22Rv1 (cell line): ENCODE data around the gene GLP1R.

ENCODE experiments used
- H3K27ac ChIP-seq: fragments of 450-650 bp; 2 replicates; pipeline ENCODE4 v1.5.1; 2017
- ZFX ChIP-seq: fragments of 450-650 bp; IDR thresholded peaks from 2 replicates; pipeline ENCODE4 v1.6.1; 2017; ENCODE audit warnings: antibody characterized with exemption, borderline replicate concordance
- TF ChIP-seq, protein P1 (sequence below): fragments of 450-650 bp; IDR thresholded peaks from 2 replicates; pipeline ENCODE4 v1.5.1; 2017; ENCODE audit warnings: mild to moderate bottlenecking

GLP1R gene

DNA sequence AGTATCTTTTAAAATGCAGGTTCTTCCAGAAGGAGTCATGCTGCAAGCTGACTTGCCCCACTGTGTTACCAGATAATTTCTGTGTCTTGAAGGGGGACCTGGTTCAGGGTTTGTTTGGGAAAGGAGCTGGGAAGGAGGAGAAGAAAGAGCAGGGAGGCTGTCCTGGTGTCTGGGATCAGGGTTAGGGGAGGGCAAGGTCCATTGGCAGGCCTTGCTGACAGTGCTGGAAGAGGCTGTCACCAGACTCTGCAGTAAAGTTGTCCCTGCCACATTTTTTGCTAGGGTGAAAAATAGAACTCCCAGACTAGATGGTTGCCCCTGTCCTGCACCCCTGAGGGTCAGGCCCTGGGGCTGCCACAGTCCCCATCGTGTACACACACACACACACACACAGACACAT, 14.9 kb downstream of the GLP1R start:
- H3K27ac ChIP-seq = no peak overlapping the region
- TF ChIP-seq ZFX = no peak
- TF ChIP-seq, protein P1, sequence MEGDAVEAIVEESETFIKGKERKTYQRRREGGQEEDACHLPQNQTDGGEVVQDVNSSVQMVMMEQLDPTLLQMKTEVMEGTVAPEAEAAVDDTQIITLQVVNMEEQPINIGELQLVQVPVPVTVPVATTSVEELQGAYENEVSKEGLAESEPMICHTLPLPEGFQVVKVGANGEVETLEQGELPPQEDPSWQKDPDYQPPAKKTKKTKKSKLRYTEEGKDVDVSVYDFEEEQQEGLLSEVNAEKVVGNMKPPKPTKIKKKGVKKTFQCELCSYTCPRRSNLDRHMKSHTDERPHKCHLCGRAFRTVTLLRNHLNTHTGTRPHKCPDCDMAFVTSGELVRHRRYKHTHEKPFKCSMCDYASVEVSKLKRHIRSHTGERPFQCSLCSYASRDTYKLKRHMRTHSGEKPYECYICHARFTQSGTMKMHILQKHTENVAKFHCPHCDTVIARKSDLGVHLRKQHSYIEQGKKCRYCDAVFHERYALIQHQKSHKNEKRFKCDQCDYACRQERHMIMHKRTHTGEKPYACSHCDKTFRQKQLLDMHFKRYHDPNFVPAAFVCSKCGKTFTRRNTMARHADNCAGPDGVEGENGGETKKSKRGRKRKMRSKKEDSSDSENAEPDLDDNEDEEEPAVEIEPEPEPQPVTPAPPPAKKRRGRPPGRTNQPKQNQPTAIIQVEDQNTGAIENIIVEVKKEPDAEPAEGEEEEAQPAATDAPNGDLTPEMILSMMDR = no peak

DNA sequence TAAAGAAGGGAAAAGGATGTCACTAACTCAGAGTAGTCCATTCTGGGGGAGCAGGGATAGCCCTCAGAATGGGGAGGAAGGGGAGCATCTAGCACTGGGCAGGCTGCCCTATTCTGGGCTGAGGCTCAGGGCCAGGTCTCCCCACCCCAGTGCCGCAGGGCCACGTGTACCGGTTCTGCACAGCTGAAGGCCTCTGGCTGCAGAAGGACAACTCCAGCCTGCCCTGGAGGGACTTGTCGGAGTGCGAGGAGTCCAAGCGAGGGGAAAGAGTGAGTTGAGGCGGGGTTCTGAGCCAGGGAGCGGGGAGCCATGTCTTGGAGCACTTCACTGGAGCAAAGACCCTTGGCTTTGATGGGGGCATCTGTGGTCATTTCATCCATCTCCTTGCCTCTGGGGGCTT, 17.0 kb downstream of the GLP1R start:
- H3K27ac ChIP-seq = no peak overlapping the region
- TF ChIP-seq ZFX = no peak
- TF ChIP-seq, protein P1 = no peak

DNA sequence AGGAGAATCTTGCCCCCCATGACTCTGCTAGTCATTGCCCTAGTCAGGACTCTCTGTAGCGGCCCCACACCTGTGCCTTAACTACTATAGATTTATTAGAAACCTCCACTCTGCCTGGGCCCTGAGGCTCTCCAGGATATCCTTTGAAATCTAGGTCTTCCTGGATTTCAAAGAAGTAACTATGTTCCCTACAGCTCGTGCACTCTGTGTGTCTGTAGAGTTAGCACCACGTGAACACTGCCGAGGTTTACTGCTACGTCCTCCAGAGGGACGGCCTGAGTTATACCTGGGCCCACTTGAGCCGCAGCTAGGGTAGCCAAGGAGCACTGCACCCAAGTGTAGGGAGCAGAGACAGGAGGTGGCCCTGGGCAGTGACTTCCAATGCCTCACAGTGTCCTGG, 19.8 kb downstream of the GLP1R start:
- no peak overlapping the region for H3K27ac ChIP-seq

DNA sequence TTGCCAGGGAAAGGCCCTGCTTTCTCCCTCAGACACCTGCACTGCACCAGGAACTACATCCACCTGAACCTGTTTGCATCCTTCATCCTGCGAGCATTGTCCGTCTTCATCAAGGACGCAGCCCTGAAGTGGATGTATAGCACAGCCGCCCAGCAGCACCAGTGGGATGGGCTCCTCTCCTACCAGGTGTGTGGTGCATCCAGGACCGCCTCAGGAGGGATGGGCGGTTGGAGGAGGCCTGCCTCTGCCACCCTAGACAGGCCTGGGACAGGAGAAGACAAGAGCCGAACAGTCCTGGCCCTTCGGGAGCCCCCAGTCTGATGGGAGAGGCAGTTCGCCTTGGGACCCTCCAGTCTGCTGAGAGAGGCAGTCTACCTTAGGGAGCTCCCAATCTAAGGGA, 24.2 kb downstream of the GLP1R start:
- H3K27ac ChIP-seq = no peak overlapping the region
- no peak for TF ChIP-seq ZFX
- TF ChIP-seq, protein P1 = no peak

More for the DNA sequence above, 19.8 kb downstream of the GLP1R start:
- TF ChIP-seq, protein P1 = no peak

DNA sequence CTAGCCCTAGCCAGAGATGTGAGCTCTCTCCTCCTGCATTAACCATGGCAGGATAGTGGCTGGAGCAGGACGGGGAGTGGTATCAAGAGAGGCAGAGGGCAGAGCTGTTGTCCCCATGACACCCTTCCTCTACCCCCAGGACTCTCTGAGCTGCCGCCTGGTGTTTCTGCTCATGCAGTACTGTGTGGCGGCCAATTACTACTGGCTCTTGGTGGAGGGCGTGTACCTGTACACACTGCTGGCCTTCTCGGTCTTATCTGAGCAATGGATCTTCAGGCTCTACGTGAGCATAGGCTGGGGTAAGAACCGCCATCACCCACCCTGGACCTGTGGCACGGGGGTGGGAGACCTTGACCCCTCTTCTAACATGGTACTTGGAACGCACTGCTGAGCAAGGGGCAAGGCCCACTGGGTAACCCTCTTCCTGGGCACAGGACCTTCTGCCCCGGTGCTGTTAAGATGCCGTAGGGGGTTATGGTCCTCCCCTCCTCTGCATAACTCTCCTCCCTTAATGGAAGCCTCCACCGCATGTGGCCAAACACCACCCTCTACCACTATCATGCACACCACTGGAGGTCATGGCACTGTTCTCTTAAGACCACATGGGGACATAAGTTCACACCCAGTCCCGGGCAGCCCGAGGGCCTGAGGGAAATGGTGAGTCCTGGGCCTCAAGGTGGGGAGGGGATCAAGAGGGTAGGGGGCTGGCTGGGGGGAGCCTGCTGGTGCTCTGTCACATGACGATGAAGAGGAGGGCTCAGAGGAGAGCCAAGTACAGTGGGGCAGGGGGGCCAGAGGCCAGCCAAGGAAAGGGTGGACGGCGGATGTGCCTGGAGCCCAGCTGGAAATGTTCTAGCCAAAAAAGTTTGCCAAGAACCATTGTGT, 25.1 kb downstream of the GLP1R start:
- H3K27ac ChIP-seq = no peak overlapping the region
- TF ChIP-seq, protein P1 = no peak
- TF ChIP-seq ZFX = no peak

DNA sequence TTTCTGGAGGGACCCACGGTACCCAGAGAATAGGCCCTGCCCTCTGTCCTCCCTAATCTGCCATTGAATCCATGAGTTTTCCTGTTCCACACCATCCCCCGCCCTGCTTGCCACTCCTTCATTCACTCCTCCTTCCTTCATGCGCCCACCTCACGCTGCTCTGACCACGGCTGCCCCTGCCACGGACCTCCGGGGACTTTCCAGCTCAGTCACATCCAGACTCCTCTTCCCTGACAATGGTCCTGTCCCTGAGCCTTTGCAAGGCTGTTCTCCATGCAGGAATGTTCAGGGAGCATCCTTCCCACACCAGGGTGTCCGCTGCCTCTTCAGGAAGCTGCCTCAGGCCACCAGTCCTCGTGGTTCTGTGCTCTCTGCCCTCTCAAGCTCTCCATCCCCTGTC, 25.9 kb downstream of the GLP1R start:
- no peak overlapping the region for H3K27ac ChIP-seq
- TF ChIP-seq, protein P1 = no peak
- TF ChIP-seq ZFX = no peak

DNA sequence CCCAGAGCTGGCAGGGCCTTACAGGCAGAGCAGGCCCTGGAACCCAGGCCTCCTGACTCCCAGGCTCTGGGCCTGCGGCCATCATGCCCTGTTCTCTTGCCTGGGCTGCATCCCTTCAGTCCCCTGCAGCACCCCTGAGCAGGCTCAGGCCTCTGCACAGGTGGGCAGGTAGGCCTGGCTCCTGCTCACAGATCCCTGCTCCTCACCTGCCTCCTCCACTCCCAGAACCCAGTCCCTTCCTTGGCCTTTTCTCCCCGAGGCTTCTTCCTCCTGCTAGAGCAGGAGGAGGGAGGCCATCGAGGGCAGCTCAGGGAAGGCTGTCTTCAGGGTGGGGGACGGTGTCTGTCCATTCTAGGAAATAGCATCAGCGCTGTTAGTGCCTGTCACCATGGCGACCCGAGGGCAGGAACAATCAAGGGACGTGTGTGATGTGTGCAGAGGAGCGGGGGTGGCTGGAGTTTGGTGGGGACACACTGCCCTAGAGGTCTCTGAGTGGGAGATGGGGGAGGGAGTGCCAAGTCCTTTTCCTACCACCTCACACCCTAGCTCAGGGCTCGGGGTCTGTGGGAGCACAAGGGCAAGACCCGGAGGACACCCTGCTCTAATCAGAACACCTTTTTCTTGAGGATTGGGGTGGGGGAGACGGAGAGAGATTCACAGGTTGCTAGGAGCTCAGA, 26.6 kb downstream of the GLP1R start:
- no peak for TF ChIP-seq ZFX
- TF ChIP-seq, protein P1 = no peak
- no peak overlapping the region for H3K27ac ChIP-seq
